Loucy (cell line): ENCODE measurements around the gene TMEM108.

Experiments used
- H2AFZ ChIP-seq: fragments of 200-600 bp; sonication (generic); 2 replicates; pipeline ENCODE4 v1.6.0; 2016; ENCODE audit warnings: antibody characterized with exemption, mild to moderate bottlenecking, low read length, moderate library complexity
- H3F3A ChIP-seq: fragments of 200-600 bp; 2 replicates; pipeline ENCODE4 v1.6.0; 2016; ENCODE audit warnings: antibody characterized with exemption, low read depth, mild to moderate bottlenecking
- H3K27me3 ChIP-seq: fragments of 200-600 bp; sonication (generic); 2 replicates; pipeline ENCODE4 v1.6.1; 2014; ENCODE audit warnings: low read length, mild to moderate bottlenecking; ENCODE audit not compliant: insufficient read depth, poor library complexity, severe bottlenecking
- H3K36me3 ChIP-seq: fragments of 200-600 bp; sonication (generic); 2 replicates; pipeline ENCODE4 v1.6.1; 2016; ENCODE audit warnings: low read length; ENCODE audit not compliant: insufficient read depth
- H3K4me1 ChIP-seq: fragments of 200-600 bp; sonication (generic); 2 replicates; pipeline ENCODE4 v1.5.1; 2014; ENCODE audit warnings: low read length, mild to moderate bottlenecking; ENCODE audit not compliant: insufficient read depth, poor library complexity, severe bottlenecking
- H3K4me2 ChIP-seq: fragments of 200-600 bp; sonication (generic); 2 replicates; pipeline ENCODE4 v1.6.0; 2014; ENCODE audit warnings: antibody characterized with exemption, low read length, low read depth, mild to moderate bottlenecking; ENCODE audit not compliant: poor library complexity, severe bottlenecking
- H3K4me3 ChIP-seq: fragments of 200-600 bp; sonication (generic); 2 replicates; pipeline ENCODE4 v1.5.1; 2014; ENCODE audit warnings: low read length, mild to moderate bottlenecking, mixed read lengths; ENCODE audit not compliant: poor library complexity, severe bottlenecking
- H3K79me2 ChIP-seq: fragments of 200-600 bp; sonication (generic); 2 replicates; pipeline ENCODE4 v1.6.1; 2014; ENCODE audit warnings: low read length; ENCODE audit not compliant: insufficient read depth
- H3K9ac ChIP-seq: fragments of 200-600 bp; sonication (generic); 2 replicates; pipeline ENCODE4 v1.6.0; 2014; ENCODE audit warnings: mild to moderate bottlenecking, low read depth, low read length, moderate library complexity; ENCODE audit not compliant: poor library complexity, severe bottlenecking
- H3K9me2 ChIP-seq: fragments of 200-600 bp; sonication (generic); replicated peaks from 2 replicates; pipeline ENCODE4 v1.6.1; 2016; ENCODE audit warnings: low read depth, low read length, mixed read lengths
- H3K9me3 ChIP-seq: fragments of 200-600 bp; sonication (generic); 2 replicates; pipeline ENCODE4 v1.6.1; 2014; ENCODE audit warnings: mild to moderate bottlenecking, antibody characterized with exemption, low read length, low read depth; ENCODE audit not compliant: insufficient read depth
- H4K20me1 ChIP-seq: fragments of 200-600 bp; sonication (generic); 2 replicates; pipeline ENCODE4 v1.6.0; 2014; ENCODE audit warnings: antibody characterized with exemption, low read length, mild to moderate bottlenecking; ENCODE audit not compliant: insufficient read depth, poor library complexity, severe bottlenecking
- CTCF ChIP-seq: fragments of 200-600 bp; sonication (generic); conservative IDR thresholded peaks from 2 replicates; pipeline ENCODE4 v1.5.1; 2014; ENCODE audit warnings: mild to moderate bottlenecking, antibody characterized with exemption, low read length
- EZH2phosphoT487 ChIP-seq: fragments of 200-600 bp; IDR thresholded peaks from 2 replicates; pipeline ENCODE4 v1.6.1; 2018; ENCODE audit warnings: antibody characterized with exemption, mild to moderate bottlenecking, moderate library complexity, borderline replicate concordance

The TMEM108 gene

GRCh38 chr3:133055339-133055738, 17.1 kb downstream of the TMEM108 start:
- H3K4me2 ChIP-seq, result no peak overlapping the region

GRCh38 chr3:133058243-133058642, 20.1 kb downstream of the TMEM108 start:
- H3F3A ChIP-seq, result no peaks in the 10 kb centered on the region
- H3K9ac ChIP-seq, result no peak overlapping the region
- H3K36me3 ChIP-seq, result no peaks in the 10 kb centered on the region
- H3K4me1 ChIP-seq, result no peaks in the 10 kb centered on the region
- H3K9me3 ChIP-seq, result no peaks in the 10 kb centered on the region
- peaks cover under 1% of the 10 kb centered on the region for H3K27me3 ChIP-seq
- H2AFZ ChIP-seq, result no peak overlapping the region
- H3K4me3 ChIP-seq, result no peak overlapping the region
- TF ChIP-seq CTCF, result no peak
- TF ChIP-seq EZH2phosphoT487, result no peak
- no peaks in the 10 kb centered on the region for H3K79me2 ChIP-seq
- no peak overlapping the region for H3K4me2 ChIP-seq
- H4K20me1 ChIP-seq, result no peaks in the 10 kb centered on the region
- no peaks in the 10 kb centered on the region for H3K9me2 ChIP-seq

More at GRCh38 chr3:133055339-133055738, 17.1 kb downstream of the TMEM108 start:
- TF ChIP-seq EZH2phosphoT487 (no peak), CTCF (no peak)
- H3K27me3 ChIP-seq, result peaks cover 5% of the 10 kb centered on the region
- H3K36me3 ChIP-seq, result no peaks in the 10 kb centered on the region
- no peak overlapping the region for H2AFZ ChIP-seq
- no peak overlapping the region for H3K9ac ChIP-seq
- no peaks in the 10 kb centered on the region for H3F3A ChIP-seq
- no peaks in the 10 kb centered on the region for H3K79me2 ChIP-seq
- H3K4me3 ChIP-seq, result no peak overlapping the region
- no peaks in the 10 kb centered on the region for H3K9me2 ChIP-seq
- no peaks in the 10 kb centered on the region for H3K4me1 ChIP-seq
- no peaks in the 10 kb centered on the region for H3K9me3 ChIP-seq
- no peaks in the 10 kb centered on the region for H4K20me1 ChIP-seq

- Histone ChIP-seq H3K4me3 (no peak overlapping the region), H3F3A (no peaks in the 10 kb centered on the region), H3K9me3 (no peaks in the 10 kb centered on the region), H3K4me2 (no peak overlapping the region), H3K27me3 (no peaks in the 10 kb centered on the region), H2AFZ (no peak overlapping the region), H3K4me1 (no peaks in the 10 kb centered on the region), H3K9ac (no peak overlapping the region), H3K79me2 (no peaks in the 10 kb centered on the region), H4K20me1 (no peaks in the 10 kb centered on the region), H3K36me3 (no peaks in the 10 kb centered on the region), H3K9me2 (no peaks in the 10 kb centered on the region)
- no peak for TF ChIP-seq EZH2phosphoT487
- no peak for TF ChIP-seq CTCF
Measured at GRCh38 chr3:133058831-133059230, 20.6 kb downstream of the TMEM108 start.
